RWPE1 (cell line): Measurements from ENCODE around the gene MAL.

ENCODE experiments used
- CTCF ChIA-PET: fragments of 350-600 bp; sonication (Branson Sonifier 250); formaldehyde crosslinking; extraction: SDS; loops from one replicate; lab custom pipeline; 2021; lab: Yijun Ruan, JAX
- POLR2A ChIA-PET: fragments of 400-600 bp; formaldehyde crosslinking; extraction: SDS; loops from one replicate; lab custom pipeline; 2020; ENCODE audit warnings: antibody characterized with exemption; ENCODE audit not compliant: low non-redundant PET; lab: Yijun Ruan, JAX
- DNase-seq: peaks from one replicate; pipeline ENCODE4 v3.0.0; 2012; ENCODE audit warnings: low spot score
- H3K27ac ChIP-seq: fragments of 450-650 bp; 2 replicates; pipeline ENCODE4 v1.5.1; 2017
- CTCF ChIP-seq: fragments of 450-650 bp; conservative IDR thresholded peaks from 2 replicates; pipeline ENCODE4 v1.5.1; 2017; ENCODE audit warnings: low read depth, mild to moderate bottlenecking

MAL gene

GRCh38 chr2:94996305-94997100 lies 29.0 kb upstream of the MAL start:
- no peak for TF ChIP-seq CTCF
- CTCF ChIA-PET: interaction anchor here (0.6 to 1.4 kb wide), 2 partner anchors 10 to 333 kb away, joined by 4 to 6 read pairs; no protein-coding TSS in a partner anchor
- DNase-seq: no peak
- no peak overlapping the region for H3K27ac ChIP-seq
- POLR2A ChIA-PET: no interaction called here

- no peak overlapping the region for H3K27ac ChIP-seq
- no peak for TF ChIP-seq CTCF
- DNase-seq: no peak
- CTCF ChIA-PET: no interaction called here
- POLR2A ChIA-PET: no interaction called here
These were observed 27.3 kb upstream of the MAL start for GRCh38 chr2:94997981-94998930.

- POLR2A ChIA-PET: no interaction called here
These were observed 26.1 kb upstream of the MAL start for GRCh38 chr2:94999431-94999883.

GRCh38 chr2:95001051-95001562 lies 24.4 kb upstream of the MAL start:
- no peak for DNase-seq
- no peak for TF ChIP-seq CTCF
- ChIA-PET POLR2A (no interaction called here), CTCF (no interaction called here)
- H3K27ac ChIP-seq: no peak overlapping the region

More at GRCh38 chr2:94999431-94999883, 26.1 kb upstream of the MAL start:
- CTCF ChIA-PET: no interaction called here
- H3K27ac ChIP-seq: no peak overlapping the region
- DNase-seq: no peak
- TF ChIP-seq CTCF: no peak

- no peak for TF ChIP-seq CTCF
These were observed 23.8 kb upstream of the MAL start for GRCh38 chr2:95001701-95002100.

GRCh38 chr2:95002498-95002897 lies 23.0 kb upstream of the MAL start:
- ChIA-PET CTCF (interaction anchor here (0.7 kb wide), 1 partner anchor 16 kb away, joined by 3 read pairs; no protein-coding TSS in a partner anchor), POLR2A (no interaction called here)
- DNase-seq: no peak
- no peak for TF ChIP-seq CTCF
- no peak overlapping the region for H3K27ac ChIP-seq

More at GRCh38 chr2:95001701-95002100, 23.8 kb upstream of the MAL start:
- no peak for DNase-seq
- ChIA-PET CTCF (no interaction called here), POLR2A (no interaction called here)
- no peak overlapping the region for H3K27ac ChIP-seq
